OCI-LY1 (cell line): ENCODE results near the gene PRSS21.

Source experiments
- H2AFZ ChIP-seq: fragments of 200-600 bp; sonication (generic), shearing (Covaris generic); 2 replicates; pipeline ENCODE4 v1.6.0; 2014; ENCODE audit warnings: antibody characterized with exemption, mild to moderate bottlenecking, low read length
- H3F3A ChIP-seq: fragments of 200-600 bp; sonication (generic), shearing (Covaris generic); 2 replicates; pipeline ENCODE4 v1.6.0; 2014; ENCODE audit warnings: mild to moderate bottlenecking, antibody characterized with exemption, low read length, moderate library complexity; ENCODE audit not compliant: insufficient read depth
- H3K27ac ChIP-seq: fragments of 200-600 bp; sonication (generic); 2 replicates; pipeline ENCODE4 v1.5.1; 2014; ENCODE audit warnings: low read length, mixed run types, mild to moderate bottlenecking, low read depth; ENCODE audit not compliant: poor library complexity, severe bottlenecking
- H3K27me3 ChIP-seq: fragments of 200-600 bp; sonication (generic); 2 replicates; pipeline ENCODE4 v1.6.0; 2014; ENCODE audit warnings: antibody characterized with exemption, mild to moderate bottlenecking, low read length, moderate library complexity; ENCODE audit not compliant: insufficient read depth
- H3K36me3 ChIP-seq: fragments of 200-600 bp; sonication (generic); 2 replicates; pipeline ENCODE4 v1.6.1; 2014; ENCODE audit warnings: mild to moderate bottlenecking, antibody characterized with exemption, low read length, moderate library complexity, mixed read lengths; ENCODE audit not compliant: insufficient read depth
- H3K4me1 ChIP-seq: fragments of 200-600 bp; sonication (generic); 2 replicates; pipeline ENCODE4 v1.5.1; 2014; ENCODE audit warnings: mild to moderate bottlenecking, low read length, moderate library complexity; ENCODE audit not compliant: insufficient read depth, severe bottlenecking
- H3K4me2 ChIP-seq: fragments of 200-600 bp; sonication (generic), shearing (Covaris generic); 2 replicates; pipeline ENCODE4 v1.6.1; 2014; ENCODE audit warnings: low read length
- H3K4me3 ChIP-seq: fragments of 200-600 bp; sonication (generic); 2 replicates; pipeline ENCODE4 v1.5.1; 2014; ENCODE audit warnings: low read length, low read depth, mild to moderate bottlenecking, mixed read lengths; ENCODE audit not compliant: poor library complexity, severe bottlenecking
- H3K79me2 ChIP-seq: fragments of 200-600 bp; shearing (Covaris generic); 2 replicates; pipeline ENCODE4 v1.6.1; 2016; ENCODE audit warnings: mixed run types, low read length, mixed read lengths; ENCODE audit not compliant: insufficient read depth
- H3K9ac ChIP-seq: fragments of 200-600 bp; sonication (generic), shearing (Covaris generic); 2 replicates; pipeline ENCODE4 v1.6.1; 2014; ENCODE audit warnings: mild to moderate bottlenecking, low read length, mixed read lengths
- H3K9me2 ChIP-seq: fragments of 200-600 bp; sonication (generic), shearing (Covaris generic); 2 replicates; pipeline ENCODE4 v1.6.1; 2014; ENCODE audit warnings: low read depth, mild to moderate bottlenecking, low read length, mixed read lengths
- H3K9me3 ChIP-seq: fragments of 200-600 bp; shearing (Covaris generic); 2 replicates; pipeline ENCODE4 v1.6.1; 2014; ENCODE audit warnings: low read length, mixed read lengths
- H4K20me1 ChIP-seq: fragments of 200-600 bp; sonication (generic), shearing (Covaris generic); 2 replicates; pipeline ENCODE4 v1.6.0; 2016; ENCODE audit warnings: mild to moderate bottlenecking, low read length; ENCODE audit not compliant: insufficient read depth
- EZH2 ChIP-seq: fragments of 200-600 bp; sonication (generic), shearing (Covaris generic); IDR thresholded peaks from 2 replicates; pipeline ENCODE4 v1.8.0; 2017; ENCODE audit warnings: borderline replicate concordance, mixed run types, mild to moderate bottlenecking, antibody characterized with exemption, low read length, moderate library complexity, mixed read lengths
- TF ChIP-seq, protein P1 (sequence below): fragments of 200-600 bp; sonication (generic), shearing (Covaris generic); IDR thresholded peaks from 2 replicates; pipeline ENCODE4 v1.5.1; 2017; ENCODE audit warnings: mild to moderate bottlenecking, antibody characterized with exemption, low read length, moderate library complexity, mixed read lengths

Gene PRSS21

DNA sequence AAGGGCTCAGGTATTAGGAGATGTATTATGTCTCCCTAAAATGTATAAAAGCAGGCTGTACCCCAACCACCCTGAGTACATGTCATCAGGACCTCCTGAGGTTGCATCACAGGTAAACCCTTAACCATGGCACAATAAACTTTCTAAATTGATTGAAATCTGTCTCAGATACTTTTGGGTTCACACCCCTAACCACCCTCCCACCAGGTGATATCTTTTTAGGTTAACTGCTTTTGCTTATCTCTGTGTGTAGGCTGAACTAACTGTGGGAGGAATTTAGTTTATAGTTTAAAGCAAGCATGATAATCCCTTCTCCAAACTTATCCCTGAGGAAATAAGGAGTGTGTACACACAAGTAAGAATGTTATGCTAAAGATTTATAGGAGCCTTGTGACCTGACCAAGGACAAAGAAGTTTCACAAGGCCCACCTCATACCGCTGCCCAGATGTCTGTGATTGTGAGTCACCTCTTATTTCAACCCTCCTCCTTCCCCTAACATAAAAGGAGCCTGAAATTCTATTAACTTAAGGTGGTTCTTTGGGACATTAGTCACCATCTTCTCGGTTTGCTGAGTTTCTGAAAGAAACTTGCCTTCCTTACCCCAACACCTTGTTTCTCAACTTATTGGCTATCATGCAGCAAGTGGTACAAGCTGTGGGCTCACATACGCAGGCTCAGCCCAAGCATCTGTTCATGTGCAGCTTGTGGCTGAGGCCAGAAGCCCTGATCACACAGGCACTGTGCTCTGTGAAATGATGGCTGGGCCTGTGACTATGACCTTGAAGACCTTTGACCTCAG, 29.7 kb downstream of the PRSS21 start:
- Histone ChIP-seq H3K9me3 (no peaks in the 10 kb centered on the region), H3F3A (no peaks in the 10 kb centered on the region), H3K27ac (no peak overlapping the region), H3K4me3 (no peak overlapping the region), H3K4me2 (no peak overlapping the region), H3K36me3 (no peaks in the 10 kb centered on the region), H3K27me3 (no peaks in the 10 kb centered on the region), H4K20me1 (no peaks in the 10 kb centered on the region), H2AFZ (no peak overlapping the region), H3K9ac (no peak overlapping the region), H3K79me2 (no peaks in the 10 kb centered on the region), H3K4me1 (peaks cover 7% of the 10 kb centered on the region), H3K9me2 (no peaks in the 10 kb centered on the region)
- no peak for TF ChIP-seq EZH2
- TF ChIP-seq, protein P1, sequence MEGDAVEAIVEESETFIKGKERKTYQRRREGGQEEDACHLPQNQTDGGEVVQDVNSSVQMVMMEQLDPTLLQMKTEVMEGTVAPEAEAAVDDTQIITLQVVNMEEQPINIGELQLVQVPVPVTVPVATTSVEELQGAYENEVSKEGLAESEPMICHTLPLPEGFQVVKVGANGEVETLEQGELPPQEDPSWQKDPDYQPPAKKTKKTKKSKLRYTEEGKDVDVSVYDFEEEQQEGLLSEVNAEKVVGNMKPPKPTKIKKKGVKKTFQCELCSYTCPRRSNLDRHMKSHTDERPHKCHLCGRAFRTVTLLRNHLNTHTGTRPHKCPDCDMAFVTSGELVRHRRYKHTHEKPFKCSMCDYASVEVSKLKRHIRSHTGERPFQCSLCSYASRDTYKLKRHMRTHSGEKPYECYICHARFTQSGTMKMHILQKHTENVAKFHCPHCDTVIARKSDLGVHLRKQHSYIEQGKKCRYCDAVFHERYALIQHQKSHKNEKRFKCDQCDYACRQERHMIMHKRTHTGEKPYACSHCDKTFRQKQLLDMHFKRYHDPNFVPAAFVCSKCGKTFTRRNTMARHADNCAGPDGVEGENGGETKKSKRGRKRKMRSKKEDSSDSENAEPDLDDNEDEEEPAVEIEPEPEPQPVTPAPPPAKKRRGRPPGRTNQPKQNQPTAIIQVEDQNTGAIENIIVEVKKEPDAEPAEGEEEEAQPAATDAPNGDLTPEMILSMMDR = no peak

DNA sequence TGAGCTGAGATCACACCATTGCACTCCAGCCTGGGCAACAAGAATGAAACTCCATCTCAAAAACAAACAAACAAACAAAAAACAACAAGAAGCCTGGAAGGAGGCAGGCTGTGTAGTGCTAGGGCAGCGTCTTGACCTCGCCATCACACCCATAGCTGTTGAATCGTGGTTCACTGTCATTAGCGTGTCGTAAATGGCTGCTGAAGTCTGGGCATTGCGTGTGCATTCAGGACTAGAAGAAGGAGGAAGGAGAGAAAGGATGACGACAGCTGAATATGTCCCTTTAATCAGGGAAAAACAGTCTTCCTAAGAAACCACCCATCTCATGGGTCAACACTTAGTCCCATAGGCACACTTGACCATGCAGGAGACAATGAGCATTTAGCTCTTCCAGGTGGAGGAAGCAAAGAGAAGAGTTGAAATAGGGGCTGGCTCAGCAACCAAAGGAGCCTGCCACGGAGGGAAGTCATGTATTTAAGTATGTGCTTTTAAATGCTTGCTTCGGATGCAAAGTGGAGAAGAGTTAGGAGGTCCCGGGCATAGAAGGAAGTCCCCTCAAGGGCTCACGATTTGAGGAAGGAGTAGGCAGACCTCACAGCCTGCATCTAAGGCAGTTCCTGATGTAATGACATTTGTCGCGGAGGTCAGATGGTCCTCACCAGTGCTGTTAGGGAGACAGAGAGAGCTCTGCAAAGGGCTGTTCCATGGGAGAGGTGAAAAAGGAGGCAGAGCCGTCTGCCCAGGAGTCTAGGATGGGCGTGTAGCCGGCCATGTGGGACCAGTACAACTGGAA, 32.1 kb downstream of the PRSS21 start:
- Histone ChIP-seq H3K9me2 (no peaks in the 10 kb centered on the region), H2AFZ (no peak overlapping the region), H3K4me1 (peaks cover 7% of the 10 kb centered on the region), H3F3A (no peaks in the 10 kb centered on the region), H3K27me3 (no peaks in the 10 kb centered on the region), H3K4me2 (no peak overlapping the region), H4K20me1 (no peaks in the 10 kb centered on the region), H3K79me2 (no peaks in the 10 kb centered on the region), H3K9ac (no peak overlapping the region), H3K4me3 (no peak overlapping the region), H3K27ac (no peak overlapping the region), H3K36me3 (no peaks in the 10 kb centered on the region), H3K9me3 (no peaks in the 10 kb centered on the region)
- TF ChIP-seq, protein P1 = no peak
- TF ChIP-seq EZH2 = no peak

DNA sequence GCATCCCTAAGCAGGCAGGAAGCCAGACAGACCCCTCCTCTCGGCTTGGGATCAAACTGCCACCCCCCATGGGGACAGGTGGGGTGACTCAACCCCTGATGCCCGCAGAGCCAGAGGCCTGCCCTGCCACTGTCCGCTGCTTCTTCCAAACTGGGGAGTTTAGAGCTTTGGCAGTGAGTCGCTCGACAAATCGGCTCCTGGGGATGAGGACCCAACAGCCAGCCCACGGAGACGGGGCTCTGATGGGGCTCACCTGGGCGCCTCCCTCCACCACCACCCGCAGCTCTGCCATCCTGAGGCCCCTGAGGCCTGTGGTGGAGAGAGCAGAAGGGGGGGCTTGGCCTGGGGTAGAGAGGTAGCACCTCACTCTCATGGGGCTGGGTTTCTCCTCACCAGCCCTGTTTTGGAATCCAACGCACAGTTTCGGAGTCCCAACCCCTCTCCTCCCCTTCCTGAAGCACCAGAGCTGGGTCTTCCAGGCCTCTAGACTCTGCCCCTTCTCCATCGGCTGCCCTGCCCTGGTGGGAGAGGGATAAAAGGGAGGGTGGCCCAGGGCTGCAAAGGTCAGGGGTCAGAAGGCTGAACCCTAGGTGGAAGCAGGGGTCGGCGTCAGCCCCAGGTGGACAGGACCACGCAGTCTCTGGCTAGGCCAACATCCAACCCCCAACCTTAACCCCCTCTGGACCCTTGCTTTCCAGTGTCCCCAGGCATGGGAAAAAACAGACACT, 35.1 kb downstream of the PRSS21 start:
- Histone ChIP-seq H3K9me2 (no peaks in the 10 kb centered on the region), H3K36me3 (no peaks in the 10 kb centered on the region), H3K9me3 (no peaks in the 10 kb centered on the region), H3K79me2 (no peaks in the 10 kb centered on the region), H3K4me3 (no peak overlapping the region), H3K4me2 (no peak overlapping the region), H4K20me1 (no peaks in the 10 kb centered on the region), H3K27me3 (no peaks in the 10 kb centered on the region), H3K27ac (no peak overlapping the region), H3K9ac (no peak overlapping the region), H2AFZ (no peak overlapping the region), H3F3A (no peaks in the 10 kb centered on the region), H3K4me1 (no peaks in the 10 kb centered on the region)
- TF ChIP-seq, protein P1 = no peak
- no peak for TF ChIP-seq EZH2
